Endothelial cell (in vitro differentiated cells): Measurements from ENCODE around the gene GDPD5. TPM values are rescaled to one million over a fixed set of nuclear protein-coding genes. Genes with fewer than 3 reads are reported as not detected.
A peak's percentile ranks its signal among the peaks of the same experiment; 100 is the strongest.

Experiments used
- DNase-seq: peaks from one replicate; pipeline ENCODE4 v3.0.0; 2021; ENCODE audit warnings: low spot score
- H3K27ac Mint-ChIP-seq: one replicate; pipeline ENCODE4 v1.8.0; 2021; ENCODE audit warnings: mixed read lengths, inconsistent platforms; ENCODE audit not compliant: unreplicated experiment
- H3K27me3 Mint-ChIP-seq: one replicate; pipeline ENCODE4 v1.8.0; 2021; ENCODE audit warnings: mild to moderate bottlenecking, moderate library complexity, mixed read lengths, inconsistent platforms; ENCODE audit not compliant: unreplicated experiment
- H3K36me3 Mint-ChIP-seq: one replicate; pipeline ENCODE4 v1.8.0; 2021; ENCODE audit warnings: mild to moderate bottlenecking, low read depth, mixed read lengths, inconsistent platforms; ENCODE audit not compliant: unreplicated experiment
- H3K4me1 Mint-ChIP-seq: one replicate; pipeline ENCODE4 v1.8.0; 2021; ENCODE audit warnings: mild to moderate bottlenecking, mixed read lengths, inconsistent platforms; ENCODE audit not compliant: unreplicated experiment
- H3K4me3 Mint-ChIP-seq: one replicate; pipeline ENCODE4 v1.8.0; 2021; ENCODE audit warnings: mild to moderate bottlenecking, mixed read lengths, inconsistent platforms; ENCODE audit not compliant: unreplicated experiment
- H3K9me3 Mint-ChIP-seq: one replicate; pipeline ENCODE4 v1.8.0; 2021; ENCODE audit warnings: mixed read lengths, inconsistent platforms; ENCODE audit not compliant: unreplicated experiment
- total RNA-seq: library from RNA; stranded (reverse); fragmentation: NEBNext Ultra II Directional; extraction: Animal tissue kit (Norgen Biotek cat#: 25700); gene quantifications from one replicate; pipeline ENCODE4 v1.2.1, GENCODE V29; 2021; ENCODE audit not compliant: unreplicated experiment
- TF ChIP-seq, protein P1 (sequence below): fragments of 200-600 bp; sonication (generic); IDR thresholded peaks from one replicate; pipeline ENCODE4 v1.5.0; 2021; ENCODE audit warnings: antibody characterized with exemption; ENCODE audit not compliant: unreplicated experiment

GDPD5 gene
- total RNA-seq, 1 donor from 2014 or later: 674 TPM

DNA sequence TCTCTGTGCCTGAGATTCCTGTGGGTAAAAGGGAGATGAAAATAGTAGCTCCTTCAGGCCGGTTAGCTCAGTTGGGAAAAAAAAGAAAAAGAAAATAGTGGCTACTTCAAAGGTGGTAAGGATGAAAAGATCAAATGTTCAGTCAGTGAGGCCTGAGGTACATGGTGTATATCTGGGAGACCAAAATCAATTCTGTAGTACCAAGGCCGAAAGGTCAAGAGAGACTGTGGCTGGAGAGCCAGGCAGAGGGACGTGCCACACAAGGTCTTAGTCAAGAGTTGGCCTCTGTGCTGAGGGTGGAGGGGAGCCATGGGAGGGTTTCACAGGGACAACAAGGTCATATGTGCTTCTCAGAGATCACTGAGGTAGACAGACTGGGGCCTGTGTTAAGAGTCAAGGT, 4.8 kb upstream of the GDPD5 start:
- H3K4me1 Mint-ChIP-seq: peaks cover 62% of the 10 kb centered on the region
- peaks cover 22% of the 10 kb centered on the region for H3K36me3 Mint-ChIP-seq
- H3K9me3 Mint-ChIP-seq: no peaks in the 10 kb centered on the region
- DNase-seq: no peak
- H3K4me3 Mint-ChIP-seq: no peak overlapping the region
- H3K27ac Mint-ChIP-seq: no peak overlapping the region
- H3K27me3 Mint-ChIP-seq: peaks cover 2% of the 10 kb centered on the region
- TF ChIP-seq, protein P1, sequence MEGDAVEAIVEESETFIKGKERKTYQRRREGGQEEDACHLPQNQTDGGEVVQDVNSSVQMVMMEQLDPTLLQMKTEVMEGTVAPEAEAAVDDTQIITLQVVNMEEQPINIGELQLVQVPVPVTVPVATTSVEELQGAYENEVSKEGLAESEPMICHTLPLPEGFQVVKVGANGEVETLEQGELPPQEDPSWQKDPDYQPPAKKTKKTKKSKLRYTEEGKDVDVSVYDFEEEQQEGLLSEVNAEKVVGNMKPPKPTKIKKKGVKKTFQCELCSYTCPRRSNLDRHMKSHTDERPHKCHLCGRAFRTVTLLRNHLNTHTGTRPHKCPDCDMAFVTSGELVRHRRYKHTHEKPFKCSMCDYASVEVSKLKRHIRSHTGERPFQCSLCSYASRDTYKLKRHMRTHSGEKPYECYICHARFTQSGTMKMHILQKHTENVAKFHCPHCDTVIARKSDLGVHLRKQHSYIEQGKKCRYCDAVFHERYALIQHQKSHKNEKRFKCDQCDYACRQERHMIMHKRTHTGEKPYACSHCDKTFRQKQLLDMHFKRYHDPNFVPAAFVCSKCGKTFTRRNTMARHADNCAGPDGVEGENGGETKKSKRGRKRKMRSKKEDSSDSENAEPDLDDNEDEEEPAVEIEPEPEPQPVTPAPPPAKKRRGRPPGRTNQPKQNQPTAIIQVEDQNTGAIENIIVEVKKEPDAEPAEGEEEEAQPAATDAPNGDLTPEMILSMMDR: no peak

DNA sequence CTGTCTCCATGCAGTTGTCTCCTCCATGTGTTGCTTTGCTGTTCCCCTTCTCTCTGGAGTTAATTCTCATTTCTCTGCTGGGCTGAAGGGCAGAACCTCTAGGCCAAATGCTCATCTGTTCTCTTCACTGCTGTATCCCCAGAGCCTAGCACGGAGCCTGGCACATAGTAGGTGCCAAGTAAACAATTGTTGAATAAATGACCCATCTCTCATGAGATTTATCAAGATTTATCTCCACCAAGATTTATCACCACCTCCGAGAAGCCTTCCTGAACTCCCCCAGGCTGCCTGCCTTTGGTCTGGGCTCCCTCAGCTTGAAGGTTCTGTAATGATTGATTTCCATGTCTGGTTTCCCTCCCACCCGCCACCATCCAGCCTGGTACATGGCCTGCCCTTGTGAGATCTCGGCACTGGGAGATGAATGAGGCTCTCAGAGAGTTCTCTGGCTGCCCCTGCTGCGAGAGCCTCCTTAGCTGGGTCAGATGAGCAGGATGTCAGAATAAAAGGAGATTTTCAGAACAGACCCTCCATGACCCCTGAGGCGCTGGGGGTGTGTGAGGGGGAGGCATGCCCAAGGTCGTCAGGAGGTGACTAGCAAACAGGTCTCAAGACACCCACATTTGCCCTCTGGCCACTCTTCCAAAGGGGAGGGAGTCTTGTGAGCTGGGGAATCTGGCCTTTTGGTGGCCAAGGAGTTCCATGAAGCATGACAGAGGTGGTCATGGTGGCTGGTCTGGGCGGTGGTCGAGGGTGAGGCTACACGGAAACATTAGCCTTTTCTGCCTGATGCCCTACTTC, 2.4 kb upstream of the GDPD5 start:
- no peak for DNase-seq
- Mint-ChIP-seq H3K4me3 (peak overlapping the region; percentile 52), H3K4me1 (peaks cover 59% of the 10 kb centered on the region), H3K27me3 (peaks cover 3% of the 10 kb centered on the region), H3K36me3 (peaks cover 31% of the 10 kb centered on the region), H3K27ac (peak overlapping the region; percentile 48), H3K9me3 (no peaks in the 10 kb centered on the region)
- TF ChIP-seq, protein P1: no peak

DNA sequence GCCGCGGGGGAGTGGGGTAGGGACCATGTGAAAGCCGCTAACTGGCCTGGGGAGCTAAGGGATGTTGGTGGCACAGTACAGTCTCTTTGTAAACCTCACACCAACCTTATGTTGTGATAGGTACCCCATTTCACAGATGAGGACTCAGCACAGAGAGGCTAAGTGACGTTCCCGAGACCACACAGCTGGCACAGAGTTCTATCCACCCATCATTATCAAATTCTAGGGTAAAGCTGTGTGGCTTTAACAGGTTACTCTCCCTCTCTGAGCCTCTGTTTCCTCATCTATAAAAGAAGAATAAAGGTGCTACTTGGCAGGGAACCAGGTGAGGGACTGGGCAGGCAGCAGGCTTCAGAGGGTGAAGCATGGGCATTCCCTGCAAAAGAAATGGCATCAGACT, 1.4 kb upstream of the GDPD5 start:
- H3K4me1 Mint-ChIP-seq: peaks cover 63% of the 10 kb centered on the region
- TF ChIP-seq, protein P1: no peak
- peaks cover 3% of the 10 kb centered on the region for H3K27me3 Mint-ChIP-seq

DNA sequence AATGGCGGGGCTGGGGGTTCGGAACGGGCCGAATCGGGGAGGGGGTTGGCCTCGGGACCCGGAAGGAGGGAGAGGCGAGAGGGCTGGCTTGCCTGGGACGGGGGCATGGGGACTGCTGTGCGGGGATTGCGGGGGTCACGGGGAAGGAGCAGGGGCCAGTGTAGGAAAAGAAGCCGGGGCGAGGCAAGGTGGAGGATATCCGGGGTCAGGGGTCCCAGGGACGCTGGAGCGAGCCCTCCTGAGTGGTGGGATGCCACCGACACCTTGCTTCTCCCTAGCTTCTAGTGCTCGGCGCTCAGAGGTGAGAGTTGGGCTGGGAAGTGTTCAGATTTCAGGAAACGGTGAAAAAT, 426 bp upstream of the GDPD5 start:
- H3K36me3 Mint-ChIP-seq: peaks cover 44% of the 10 kb centered on the region
- H3K9me3 Mint-ChIP-seq: no peaks in the 10 kb centered on the region
- H3K4me1 Mint-ChIP-seq: peaks cover 64% of the 10 kb centered on the region
- H3K27ac Mint-ChIP-seq: peak overlapping the region; percentile 88
- TF ChIP-seq, protein P1: no peak
- DNase-seq: no peak
- peaks cover 11% of the 10 kb centered on the region for H3K27me3 Mint-ChIP-seq
- H3K4me3 Mint-ChIP-seq: peak overlapping the region; percentile 93

More for the DNA sequence above, 1.4 kb upstream of the GDPD5 start:
- Mint-ChIP-seq H3K27ac (peak overlapping the region; percentile 30), H3K9me3 (no peaks in the 10 kb centered on the region), H3K36me3 (peaks cover 34% of the 10 kb centered on the region), H3K4me3 (peak overlapping the region; percentile 93)
- no peak for DNase-seq

DNA sequence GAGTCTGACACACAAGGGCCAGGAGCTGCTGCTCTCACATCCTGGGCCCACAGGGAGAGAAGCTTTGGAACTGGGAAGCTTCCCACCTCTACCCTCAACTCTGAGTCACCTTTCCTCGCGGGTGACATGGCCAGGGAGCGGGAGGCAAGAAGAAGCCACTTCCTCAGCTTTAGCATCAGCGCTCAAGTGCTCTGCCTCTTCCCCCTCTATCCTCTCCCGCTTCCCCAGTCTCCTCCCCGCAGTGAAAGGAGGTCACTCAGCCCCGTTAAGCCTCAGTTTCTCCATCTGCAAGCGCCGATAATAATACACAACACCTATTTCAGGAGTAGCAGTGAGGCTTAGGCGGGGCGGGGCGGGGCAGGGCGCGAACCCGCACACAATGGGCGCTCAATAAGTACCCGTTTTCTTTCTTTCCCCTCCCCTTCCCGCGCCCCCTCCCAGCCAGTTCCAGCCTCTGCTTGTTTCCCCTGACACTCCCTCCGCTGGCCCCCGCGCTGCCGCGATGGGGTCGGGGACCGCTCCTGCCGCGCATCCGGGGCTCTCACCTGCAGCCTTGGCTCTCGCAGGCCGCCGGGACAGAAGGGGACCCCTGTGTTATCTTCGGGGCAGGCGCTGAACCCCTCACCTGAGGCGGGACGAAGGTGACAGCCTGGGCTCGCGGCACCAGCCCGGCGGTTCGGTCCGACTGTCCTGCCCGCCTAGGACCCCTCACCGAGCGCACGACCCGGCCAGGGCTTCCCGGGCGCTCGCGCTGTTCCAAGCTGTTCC, 892 bp downstream of the GDPD5 start:
- peaks cover 14% of the 10 kb centered on the region for H3K27me3 Mint-ChIP-seq
- no peak for DNase-seq
- H3K9me3 Mint-ChIP-seq: no peaks in the 10 kb centered on the region
- H3K27ac Mint-ChIP-seq: peak overlapping the region; percentile 83
- TF ChIP-seq, protein P1: no peak
- peaks cover 68% of the 10 kb centered on the region for H3K4me1 Mint-ChIP-seq
- peaks cover 52% of the 10 kb centered on the region for H3K36me3 Mint-ChIP-seq
- peak overlapping the region; percentile 98 for H3K4me3 Mint-ChIP-seq
